CD4-positive, alpha-beta T cell treated with Interferon alpha-2 for 1 hour (primary cell): ENCODE results near the gene CLTA.

Experiments used
- DNase-seq, 2 donors: peaks; one replicate each; pipeline ENCODE4 v3.0.0-alpha.2; 2020 to 2022

Gene CLTA

DNA sequence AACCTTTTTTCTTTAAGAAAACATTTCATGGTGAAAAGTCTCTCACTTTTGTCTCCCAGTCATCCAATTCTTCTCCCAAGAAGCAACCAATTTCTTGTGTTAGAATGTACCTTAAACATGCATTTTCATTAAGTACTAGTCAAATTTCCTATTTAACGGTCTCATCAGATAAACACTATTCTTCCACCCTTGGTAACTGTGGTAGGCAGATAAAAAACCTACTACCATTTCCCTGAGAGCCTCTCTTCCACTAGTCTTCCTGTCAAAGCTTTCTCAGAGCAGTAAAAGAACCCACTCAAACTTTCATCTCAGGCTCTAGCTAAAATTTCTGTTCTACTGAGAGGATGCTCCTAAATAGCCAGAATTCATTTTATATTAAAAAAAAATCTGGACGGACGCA lies 56.6 kb downstream of the CLTA start:
- DNase-seq, result no peak

DNA sequence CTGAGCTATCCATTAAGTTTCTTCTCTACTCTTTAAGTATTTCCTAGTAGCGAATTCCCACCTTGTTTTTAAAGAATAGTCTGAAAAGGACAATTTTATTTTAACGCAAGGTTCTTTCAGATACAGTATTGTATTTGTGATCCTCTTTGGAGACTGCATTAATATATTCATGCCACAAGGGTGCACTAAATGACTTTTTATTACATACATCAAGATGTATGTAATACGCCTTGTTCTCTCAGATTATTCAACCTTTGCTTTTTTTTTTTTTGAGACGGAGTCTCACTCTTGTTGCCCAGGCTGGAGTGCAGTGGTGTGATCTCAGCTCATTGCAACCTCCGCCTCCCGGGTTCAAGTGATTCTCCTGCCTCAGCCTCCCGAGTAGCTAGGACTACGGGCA lies 57.3 kb downstream of the CLTA start:
- DNase-seq, result peak in 1 of 2 donors; percentile 57

DNA sequence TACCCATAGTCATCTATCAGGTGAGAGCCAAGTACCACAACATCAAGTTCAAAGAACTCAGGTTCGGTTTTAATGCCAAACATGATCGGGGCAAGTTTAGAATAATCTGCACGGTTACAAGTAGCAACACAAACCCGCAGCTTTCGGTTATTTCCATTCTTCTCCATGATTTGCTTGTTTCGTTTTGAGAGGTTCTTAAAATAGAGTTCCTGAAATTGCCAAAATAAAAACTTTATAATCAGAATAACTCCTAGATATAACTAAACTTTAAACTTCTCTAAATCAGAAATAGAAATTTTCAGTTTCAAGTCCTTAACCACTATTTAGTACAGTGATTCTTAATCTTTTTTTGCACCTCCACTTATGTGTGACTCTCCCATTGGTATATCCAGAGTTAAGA lies 58.5 kb downstream of the CLTA start:
- DNase-seq, result no peak

DNA sequence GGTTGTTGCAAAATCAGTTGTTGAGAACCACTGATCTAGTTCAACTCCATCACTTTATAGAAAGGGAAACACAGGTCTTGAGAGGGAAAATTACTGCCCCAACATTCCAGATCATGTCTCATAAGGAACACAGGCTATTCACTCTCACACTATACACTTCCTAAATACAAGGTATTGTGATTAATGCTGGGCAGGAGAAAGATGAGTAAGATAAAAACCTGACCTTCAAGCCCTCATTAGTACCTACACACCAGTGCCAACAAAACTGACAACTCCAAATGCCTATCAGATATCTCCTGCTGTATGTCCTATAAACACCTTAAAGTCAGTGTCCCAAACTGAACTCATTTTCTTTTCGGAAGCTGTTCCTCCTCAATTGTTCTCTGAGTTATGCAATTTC lies 59.4 kb downstream of the CLTA start:
- no peak for DNase-seq

DNA sequence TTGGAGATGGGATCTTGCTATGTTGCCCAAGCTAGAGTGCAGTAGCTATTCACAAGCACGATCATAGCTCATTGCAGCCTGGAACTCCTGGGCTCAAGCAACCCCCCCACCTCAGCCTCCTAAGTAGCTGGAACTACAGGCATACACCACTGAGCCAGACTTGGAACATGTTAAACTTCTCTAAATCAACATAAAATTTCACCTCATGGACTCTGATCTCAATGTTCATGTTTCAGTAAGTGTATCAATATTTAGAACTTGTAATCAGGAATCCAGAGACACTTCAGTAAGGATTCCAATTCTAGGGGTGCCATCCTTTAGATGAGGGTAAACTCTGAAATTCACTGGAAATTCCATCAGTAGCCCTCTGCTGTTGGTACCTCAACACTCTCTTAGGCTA lies 60.7 kb downstream of the CLTA start:
- DNase-seq, result no peak

DNA sequence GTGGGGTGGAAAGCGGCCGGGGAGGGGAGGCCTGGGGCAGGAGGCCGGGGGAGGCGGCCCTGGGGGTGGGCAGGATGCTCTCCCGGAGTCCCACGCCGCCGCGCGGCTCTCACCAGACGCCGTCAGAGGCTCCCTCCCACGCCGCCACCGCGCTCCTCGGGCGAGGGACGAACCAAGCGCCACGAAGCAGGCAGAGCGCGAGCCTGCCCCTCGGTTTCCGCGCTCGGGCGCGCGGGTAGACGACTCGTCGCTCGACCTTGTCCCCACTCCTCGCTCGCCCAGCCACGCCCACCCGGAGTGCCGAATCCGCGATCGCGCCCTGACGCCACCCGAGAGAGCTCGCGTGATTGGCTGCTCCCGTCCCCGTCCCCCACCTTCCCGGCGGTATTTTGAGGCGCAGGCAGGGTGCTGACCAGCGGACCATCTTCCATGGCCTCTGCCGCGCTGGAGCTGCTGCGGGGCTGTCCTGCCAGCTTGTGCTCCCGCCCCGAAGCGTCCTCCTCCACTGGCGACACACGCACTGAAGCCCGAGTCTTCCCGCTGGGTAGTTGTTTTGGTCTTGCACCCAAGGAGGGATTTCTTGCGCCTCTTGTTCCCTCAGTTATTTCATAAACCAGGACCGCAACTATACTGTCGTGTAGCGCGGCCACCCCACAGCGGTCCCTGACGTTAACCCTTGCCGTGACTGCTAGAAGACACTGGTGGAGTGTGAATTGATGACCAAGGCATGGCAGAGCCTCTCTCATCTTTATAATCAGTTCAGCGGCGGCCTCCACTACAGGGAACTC lies 67.7 kb downstream of the CLTA start, which contains the start of gene GNE:
Gene GNE (minus strand): TSS at position 241 of the 788 bp plus-strand sequence. CDS start 9,093 bp downstream, outside the sequence.
- DNase-seq, result peak; percentile 95 to 97

DNA sequence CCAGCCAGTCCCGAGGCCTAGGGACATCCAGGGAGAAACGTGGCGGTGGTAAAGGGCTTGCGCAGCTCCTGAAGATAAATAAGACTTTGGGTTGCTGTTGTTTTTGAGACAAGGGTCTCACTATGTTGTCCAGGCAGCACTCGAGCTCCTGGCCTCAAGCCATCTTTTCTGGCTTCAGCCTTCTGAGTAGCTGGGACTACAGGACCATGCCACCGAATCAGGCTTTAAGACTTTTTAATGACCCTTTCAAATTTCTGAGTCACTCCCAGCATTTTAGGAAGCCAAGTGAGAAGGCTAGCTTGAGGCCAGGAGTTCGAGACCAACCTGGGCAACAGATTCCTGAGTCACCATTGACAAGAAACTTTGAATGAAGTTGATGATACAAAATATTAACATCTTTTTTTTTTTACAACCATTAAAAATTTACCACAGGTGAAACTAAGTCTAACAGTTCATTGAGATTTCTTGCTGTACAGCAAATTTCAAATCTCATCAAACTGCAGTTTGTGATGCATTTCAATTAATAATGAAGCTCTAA lies 68.3 kb downstream of the CLTA start:
- no peak for DNase-seq
